ENCODE measurements around the gene C17orf75. TPM values are rescaled to one million over a fixed set of nuclear protein-coding genes. Genes with fewer than 3 reads are reported as not detected.

The C17orf75 gene
- total RNA-seq, 3 donors from 2014 or later (not counting 1 experiment from before 2014, with no cell fraction given), result 12.7 to 18.8 (median 13.3) TPM

DNA sequence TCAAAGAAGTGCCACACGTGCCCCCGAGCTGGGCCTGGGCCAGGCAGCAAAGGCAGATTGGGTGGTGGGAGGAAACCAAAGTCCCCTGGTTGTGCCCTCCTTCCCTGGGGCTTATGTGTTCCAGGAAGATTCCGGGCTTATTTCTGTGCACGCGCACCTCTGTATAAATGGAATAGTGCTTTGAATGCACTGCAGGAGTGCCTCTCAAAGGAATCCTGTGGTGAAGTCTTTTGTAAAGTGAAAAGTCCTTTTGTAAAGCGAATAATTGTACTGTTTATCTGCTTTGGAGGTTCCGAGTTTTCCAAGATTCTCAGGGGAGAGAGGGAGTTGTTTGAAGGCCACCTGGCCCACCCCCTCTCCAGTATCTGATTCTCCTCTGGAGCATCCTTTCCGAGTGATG, 26.8 kb downstream of the C17orf75 start:
- TF ChIP-seq, protein P1, sequence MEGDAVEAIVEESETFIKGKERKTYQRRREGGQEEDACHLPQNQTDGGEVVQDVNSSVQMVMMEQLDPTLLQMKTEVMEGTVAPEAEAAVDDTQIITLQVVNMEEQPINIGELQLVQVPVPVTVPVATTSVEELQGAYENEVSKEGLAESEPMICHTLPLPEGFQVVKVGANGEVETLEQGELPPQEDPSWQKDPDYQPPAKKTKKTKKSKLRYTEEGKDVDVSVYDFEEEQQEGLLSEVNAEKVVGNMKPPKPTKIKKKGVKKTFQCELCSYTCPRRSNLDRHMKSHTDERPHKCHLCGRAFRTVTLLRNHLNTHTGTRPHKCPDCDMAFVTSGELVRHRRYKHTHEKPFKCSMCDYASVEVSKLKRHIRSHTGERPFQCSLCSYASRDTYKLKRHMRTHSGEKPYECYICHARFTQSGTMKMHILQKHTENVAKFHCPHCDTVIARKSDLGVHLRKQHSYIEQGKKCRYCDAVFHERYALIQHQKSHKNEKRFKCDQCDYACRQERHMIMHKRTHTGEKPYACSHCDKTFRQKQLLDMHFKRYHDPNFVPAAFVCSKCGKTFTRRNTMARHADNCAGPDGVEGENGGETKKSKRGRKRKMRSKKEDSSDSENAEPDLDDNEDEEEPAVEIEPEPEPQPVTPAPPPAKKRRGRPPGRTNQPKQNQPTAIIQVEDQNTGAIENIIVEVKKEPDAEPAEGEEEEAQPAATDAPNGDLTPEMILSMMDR (IDR thresholded peaks at IDR 0.05), result no peak
- H3K27me3 ChIP-seq (ENCODE audit: control insufficient read depth, insufficient read depth, low read length), result peaks cover 3% of the 10 kb centered on the region
- Mint-ChIP-seq H3K27ac (no peak overlapping the region), H3K27me3 (ENCODE audit: low read depth in 2 of 2) (peaks cover 0 to 3% of the 10 kb centered on the region in 2 donors), H3K9me3 (no peaks in the 10 kb centered on the region), H3K4me3 (no peak overlapping the region), H3K4me1 (peaks cover 0 to 5% of the 10 kb centered on the region in 2 donors), H3K36me3 (no peaks in the 10 kb centered on the region)
- ATAC-seq, result no peak
- no peak overlapping the region for H3K4me3 ChIP-seq (ENCODE audit: low read length)
- H3K4me1 ChIP-seq (ENCODE audit: control insufficient read depth, insufficient read depth, low read length), result peaks cover 12% of the 10 kb centered on the region
- 89% methylated on average over 8 of the region's 8 CpGs for WGBS (ENCODE audit: insufficient coverage)
- DNase-seq, result no peak
- no peak overlapping the region for H3K27ac ChIP-seq (ENCODE audit: low read length)
- intact Hi-C loops (cut with micrococcal nuclease), result no loop called here
- no peaks in the 10 kb centered on the region for H3K36me3 ChIP-seq (ENCODE audit: control insufficient read depth, insufficient read depth, low read length)
- no peaks in the 10 kb centered on the region for H3K9me3 ChIP-seq (ENCODE audit: control insufficient read depth, insufficient read depth, low read length)

DNA sequence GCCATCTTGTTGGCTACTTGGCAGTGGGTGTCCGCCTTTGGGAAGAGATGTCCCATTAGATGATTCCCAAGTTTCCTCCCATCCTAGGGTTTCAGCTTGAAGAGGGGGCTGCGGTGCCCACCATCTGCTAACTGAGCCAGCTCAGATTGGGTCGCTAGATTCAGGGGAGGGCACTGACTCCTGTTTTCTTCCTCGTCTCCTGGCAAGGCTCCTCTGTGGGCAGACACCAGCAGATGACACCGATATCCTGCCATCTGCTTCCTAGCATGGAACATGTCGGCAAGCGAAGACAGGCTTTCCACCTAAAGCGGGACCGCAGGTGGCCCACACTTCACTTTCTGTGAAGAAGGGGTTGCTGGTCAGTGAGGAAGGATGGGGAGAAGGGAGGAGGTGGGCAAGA, 27.3 kb downstream of the C17orf75 start:
- WGBS (ENCODE audit: insufficient coverage), result 60% methylated on average over 9 of the region's 9 CpGs
- peaks cover 0 to 3% of the 10 kb centered on the region in 2 donors for H3K27me3 Mint-ChIP-seq (ENCODE audit: low read depth in 2 of 2)
- ATAC-seq (no peak), DNase-seq (no peak)
- H3K36me3 Mint-ChIP-seq, result no peaks in the 10 kb centered on the region
- no peak overlapping the region for H3K4me3 Mint-ChIP-seq
- Histone ChIP-seq H3K27me3 (ENCODE audit: control insufficient read depth, insufficient read depth, low read length) (peaks cover 3% of the 10 kb centered on the region), H3K27ac (ENCODE audit: low read length) (no peak overlapping the region), H3K4me3 (ENCODE audit: low read length) (no peak overlapping the region), H3K4me1 (ENCODE audit: control insufficient read depth, insufficient read depth, low read length) (peaks cover 9% of the 10 kb centered on the region), H3K36me3 (ENCODE audit: control insufficient read depth, insufficient read depth, low read length) (no peaks in the 10 kb centered on the region), H3K9me3 (ENCODE audit: control insufficient read depth, insufficient read depth, low read length) (no peaks in the 10 kb centered on the region)
- peaks cover 0 to 4% of the 10 kb centered on the region in 2 donors for H3K4me1 Mint-ChIP-seq
- H3K27ac Mint-ChIP-seq, result no peak overlapping the region
- H3K9me3 Mint-ChIP-seq, result no peaks in the 10 kb centered on the region
- intact Hi-C loops (cut with micrococcal nuclease), result no loop called here
- TF ChIP-seq, protein P1 (IDR thresholded peaks at IDR 0.05), result no peak

DNA sequence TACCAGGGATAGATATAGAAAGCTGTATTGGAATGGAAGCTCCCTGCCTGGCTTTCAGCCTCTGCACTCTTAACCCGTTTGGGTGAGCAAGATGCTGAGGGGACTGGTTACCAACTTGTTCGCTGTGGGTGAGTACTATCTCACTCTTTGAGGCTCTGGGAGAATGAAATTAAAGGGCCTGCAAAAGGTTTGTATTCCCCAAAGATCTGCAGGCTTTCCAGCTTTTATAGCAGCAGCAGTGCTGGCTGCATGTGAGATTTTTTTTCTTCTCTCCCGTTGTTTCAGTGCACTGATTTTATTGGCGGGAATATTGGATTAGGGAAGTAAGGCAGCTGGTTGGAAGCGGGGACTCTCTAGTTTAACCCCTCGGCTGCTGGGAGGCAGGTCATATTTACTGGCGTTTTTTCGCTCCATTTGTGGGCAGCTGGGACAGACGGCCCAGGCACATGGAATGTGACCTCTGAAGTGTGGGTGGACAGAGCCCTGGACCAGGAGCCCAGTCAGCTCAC, 30.9 kb downstream of the C17orf75 start:
- intact Hi-C loops (cut with micrococcal nuclease), result no loop called here
- Histone ChIP-seq H3K4me1 (ENCODE audit: control insufficient read depth, insufficient read depth, low read length) (no peaks in the 10 kb centered on the region), H3K4me3 (ENCODE audit: low read length) (no peak overlapping the region), H3K9me3 (ENCODE audit: control insufficient read depth, insufficient read depth, low read length) (no peaks in the 10 kb centered on the region), H3K36me3 (ENCODE audit: control insufficient read depth, insufficient read depth, low read length) (no peaks in the 10 kb centered on the region), H3K27ac (ENCODE audit: low read length) (no peak overlapping the region), H3K27me3 (ENCODE audit: control insufficient read depth, insufficient read depth, low read length) (no peaks in the 10 kb centered on the region)
- Mint-ChIP-seq H3K9me3 (no peaks in the 10 kb centered on the region), H3K4me3 (no peak overlapping the region), H3K27ac (no peak overlapping the region), H3K27me3 (ENCODE audit: low read depth in 2 of 2) (peaks cover 0 to 3% of the 10 kb centered on the region in 2 donors), H3K36me3 (no peaks in the 10 kb centered on the region), H3K4me1 (no peaks in the 10 kb centered on the region)
- no peak for DNase-seq
- TF ChIP-seq, protein P1 (IDR thresholded peaks at IDR 0.05), result no peak
- ATAC-seq, result no peak
- WGBS (ENCODE audit: insufficient coverage), result 77% methylated on average over 9 of the region's 9 CpGs

DNA sequence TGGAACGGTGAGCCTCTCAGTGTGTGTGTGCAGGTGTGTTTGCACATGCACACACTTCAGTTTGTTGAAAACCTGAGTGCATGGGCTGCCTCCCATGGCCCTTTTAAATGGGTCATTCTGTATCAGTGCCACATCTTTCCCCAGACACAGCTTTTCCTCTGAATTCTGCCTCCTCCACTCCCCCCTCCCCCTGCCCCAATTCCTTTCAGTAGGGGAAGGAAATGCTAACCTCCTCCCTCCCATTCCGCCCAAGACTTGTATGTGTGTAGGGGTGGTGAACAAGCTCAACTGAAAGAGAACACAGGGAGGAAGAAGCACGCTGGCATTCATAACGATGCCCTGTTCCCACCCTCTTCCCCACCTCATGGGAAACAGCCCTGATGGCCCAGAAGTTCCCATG, 34.3 kb downstream of the C17orf75 start:
- Mint-ChIP-seq H3K27me3 (ENCODE audit: low read depth in 2 of 2) (no peaks in the 10 kb centered on the region), H3K27ac (no peak overlapping the region), H3K4me3 (no peak overlapping the region), H3K9me3 (no peaks in the 10 kb centered on the region), H3K36me3 (no peaks in the 10 kb centered on the region), H3K4me1 (no peaks in the 10 kb centered on the region)
- Histone ChIP-seq H3K4me3 (ENCODE audit: low read length) (no peak overlapping the region), H3K36me3 (ENCODE audit: control insufficient read depth, insufficient read depth, low read length) (no peaks in the 10 kb centered on the region), H3K4me1 (ENCODE audit: control insufficient read depth, insufficient read depth, low read length) (no peaks in the 10 kb centered on the region), H3K9me3 (ENCODE audit: control insufficient read depth, insufficient read depth, low read length) (no peaks in the 10 kb centered on the region), H3K27ac (ENCODE audit: low read length) (no peak overlapping the region), H3K27me3 (ENCODE audit: control insufficient read depth, insufficient read depth, low read length) (no peaks in the 10 kb centered on the region)
- DNase-seq (no peak), ATAC-seq (no peak)
- TF ChIP-seq, protein P1 (IDR thresholded peaks at IDR 0.05), result no peak
- 25% methylated on average over 1 of the region's 4 CpGs for WGBS (ENCODE audit: insufficient coverage)
- intact Hi-C loops (cut with micrococcal nuclease), result no loop called here
